Vagina (tissue), 2 donors: ENCODE measurements around the gene PSMB1. TPM values are rescaled to one million over a fixed set of nuclear protein-coding genes. Genes with fewer than 3 reads are reported as not detected.
A peak's percentile ranks its signal among the peaks of the same experiment; 100 is the strongest.

ENCODE experiments used
- DNase-seq, 2 donors: peaks; one replicate each; pipeline ENCODE4 v3.0.0-alpha.2; 2017; ENCODE audit errors: extremely low spot score in 2 of 2
- H3K27ac ChIP-seq: fragments of 200-600 bp; sonication (generic); one replicate; pipeline ENCODE4 v1.5.1; 2019
- H3K27me3 ChIP-seq: fragments of 200-600 bp; sonication (generic); one replicate; pipeline ENCODE4 v1.5.1; 2019
- H3K36me3 ChIP-seq, 2 donors: fragments of 200-600 bp; sonication (generic); one replicate each; pipeline ENCODE4 v1.5.1; 2017 to 2019
- H3K4me1 ChIP-seq: fragments of 200-600 bp; sonication (generic); one replicate; pipeline ENCODE4 v1.5.1; 2019
- H3K4me3 ChIP-seq, 2 donors: fragments of 200-600 bp; sonication (generic); 1 replicate in 1 of 2; 2 replicates in 1 of 2; pipeline ENCODE4 v1.5.1; 2016 to 2019
- H3K9me3 ChIP-seq: fragments of 200-600 bp; sonication (generic); one replicate; pipeline ENCODE4 v1.5.1; 2019
- CTCF ChIP-seq, 3 experiments: fragments of 450-650 bp in 2 of 3; fragments of 200-600 bp in 1 of 3; sonication (generic) in 1 of 3; IDR thresholded peaks; one replicate each; pipeline ENCODE4 v1.5.1; 2017 to 2019; ENCODE audit warnings: antibody characterized with exemption in 3 of 3, mild to moderate bottlenecking in 2 of 3, moderate library complexity in 2 of 3
- POLR2A ChIP-seq, 2 donors: fragments of 450-650 bp; IDR thresholded peaks; one replicate each; pipeline ENCODE4 v1.6.1; 2017; ENCODE audit warnings: antibody characterized with exemption in 2 of 2, mild to moderate bottlenecking in 2 of 2, moderate library complexity in 2 of 2
- POLR2AphosphoS5 ChIP-seq, 2 donors: sonication (generic); formaldehyde crosslinking; IDR thresholded peaks; one replicate each; pipeline ENCODE4 v1.9.0; 2017; ENCODE audit warnings: antibody characterized with exemption in 2 of 2, mild to moderate bottlenecking in 2 of 2, low read depth in 1 of 2; ENCODE audit not compliant: insufficient read depth in 1 of 2
- intact Hi-C: fragments of 100-400 bp; cut with DNase I; formaldehyde crosslinking; loops from one replicate; pipeline ENCODE4 v1.15.1; 2023
- total RNA-seq: library from RNA; depleted of rRNA; stranded (reverse); fragments of >200 nt; gene quantifications from one replicate; pipeline ENCODE4 v1.2.3, GENCODE V29; 2016

PSMB1 gene
- total RNA-seq, 1 donor from 2014 or later = 92.3 TPM

- TF ChIP-seq CTCF (IDR thresholded peaks at IDR 0.05) (no peak), POLR2A (IDR thresholded peaks at IDR 0.05) (peak in 1 of 2 donors; percentile 11), POLR2AphosphoS5 (IDR thresholded peaks at IDR 0.05; ENCODE audit: insufficient read depth in 1 of 2, low read depth in 1 of 2) (peak; percentile 95 to 100)
- Histone ChIP-seq H3K27ac (peak within 1 kb of the TSS; percentile 78), H3K4me1 (peaks cover 56% of the 10 kb centered on the region), H3K4me3 (peak within 1 kb of the TSS; percentile 83 to 93), H3K27me3 (no peaks in the 10 kb centered on the region), H3K36me3 (peaks cover 0 to 4% of the 10 kb centered on the region in 2 donors), H3K9me3 (no peaks in the 10 kb centered on the region)
- intact Hi-C loops = no loop called here
- peak; percentile 98 to 99 for DNase-seq
These were observed 1.1 kb upstream of the PSMB1 start, which contains the start of gene TBP for GRCh38 chr6:170554013-170554795. Gene TBP, plus strand, starts transcription at chr6:170554369. Its CDS starts 2,661 bp downstream, at chr6:170557030.

GRCh38 chr6:170553534-170554012 lies 466 bp upstream of the PSMB1 start:
- no peaks in the 10 kb centered on the region for H3K36me3 ChIP-seq
- no peaks in the 10 kb centered on the region for H3K9me3 ChIP-seq
- H3K4me1 ChIP-seq = peaks cover 57% of the 10 kb centered on the region
- H3K27me3 ChIP-seq = no peaks in the 10 kb centered on the region
- intact Hi-C loops = no loop called here
- peak overlapping the region; percentile 83 to 93 for H3K4me3 ChIP-seq
- H3K27ac ChIP-seq = peak overlapping the region; percentile 78
- DNase-seq = no peak
- no peak for TF ChIP-seq POLR2A (IDR thresholded peaks at IDR 0.05)
- no peak for TF ChIP-seq POLR2AphosphoS5 (IDR thresholded peaks at IDR 0.05; ENCODE audit: insufficient read depth in 1 of 2, low read depth in 1 of 2)
- TF ChIP-seq CTCF (IDR thresholded peaks at IDR 0.05) = no peak

- Histone ChIP-seq H3K4me3 (no peak overlapping the region), H3K36me3 (peaks cover 0 to 54% of the 10 kb centered on the region in 2 donors), H3K9me3 (no peaks in the 10 kb centered on the region), H3K27ac (no peak overlapping the region), H3K27me3 (no peaks in the 10 kb centered on the region), H3K4me1 (peaks cover 13% of the 10 kb centered on the region)
- DNase-seq = no peak
- TF ChIP-seq POLR2AphosphoS5 (IDR thresholded peaks at IDR 0.05; ENCODE audit: insufficient read depth in 1 of 2, low read depth in 1 of 2) (no peak), CTCF (IDR thresholded peaks at IDR 0.05) (no peak), POLR2A (IDR thresholded peaks at IDR 0.05) (no peak)
- intact Hi-C loops = no loop called here
These were observed 7.7 kb downstream of the PSMB1 start for GRCh38 chr6:170545405-170545804.

GRCh38 chr6:170542031-170542719 lies 10.9 kb downstream of the PSMB1 start:
- Histone ChIP-seq H3K36me3 (peaks cover 0 to 81% of the 10 kb centered on the region in 2 donors), H3K27ac (no peak overlapping the region), H3K27me3 (no peaks in the 10 kb centered on the region), H3K9me3 (no peaks in the 10 kb centered on the region), H3K4me3 (no peak overlapping the region), H3K4me1 (no peaks in the 10 kb centered on the region)
- no peak for TF ChIP-seq CTCF (IDR thresholded peaks at IDR 0.05)
- TF ChIP-seq POLR2AphosphoS5 (IDR thresholded peaks at IDR 0.05; ENCODE audit: insufficient read depth in 1 of 2, low read depth in 1 of 2) = no peak
- no peak for TF ChIP-seq POLR2A (IDR thresholded peaks at IDR 0.05)
- DNase-seq = no peak
- intact Hi-C loops = no loop called here
